HFFc6 (cell line): ENCODE results near the gene OLIG1. TPM values are rescaled to one million over a fixed set of nuclear protein-coding genes. Genes with fewer than 3 reads are reported as not detected.

Experiments used
- DNase-seq: peaks from one replicate; pipeline ENCODE4 v3.0.0-alpha.2; 2018
- H3K27ac Mint-ChIP-seq: 2 replicates; pipeline ENCODE4 v1.8.0; 2020; ENCODE audit warnings: mild to moderate bottlenecking, mixed read lengths
- H3K27me3 Mint-ChIP-seq: 2 replicates; pipeline ENCODE4 v1.8.0; 2021; ENCODE audit warnings: mild to moderate bottlenecking, moderate library complexity, mixed read lengths; ENCODE audit not compliant: insufficient read depth
- H3K36me3 Mint-ChIP-seq: 2 replicates; pipeline ENCODE4 v1.8.0; 2021; ENCODE audit warnings: low read depth, mixed read lengths
- H3K4me1 Mint-ChIP-seq: 2 replicates; pipeline ENCODE4 v1.8.0; 2020; ENCODE audit warnings: low read depth, mixed read lengths
- H3K4me3 Mint-ChIP-seq: 2 replicates; pipeline ENCODE4 v1.8.0; 2020; ENCODE audit warnings: mild to moderate bottlenecking, moderate library complexity, mixed read lengths
- H3K9me3 Mint-ChIP-seq: 2 replicates; pipeline ENCODE4 v1.8.0; 2020; ENCODE audit warnings: mild to moderate bottlenecking, mixed read lengths
- CTCF ChIP-seq: fragments of 200-600 bp; sonication (generic); IDR thresholded peaks from 2 replicates; pipeline ENCODE4 v1.5.0; 2021; ENCODE audit warnings: antibody characterized with exemption, mild to moderate bottlenecking
- total RNA-seq, 6 experiments: library from RNA; stranded (reverse); fragmentation: NEBNext Ultra II Directional; extraction: Animal tissue kit (Norgen Biotek cat#: 25700); gene quantifications; 2 replicates in 1 of 6; 3 replicates in 5 of 6; pipeline ENCODE4 v1.2.3, GENCODE V29; 2021

OLIG1 gene
- total RNA-seq, 6 experiments from 2014 or later = not detected

- H3K4me3 Mint-ChIP-seq = no peak overlapping the region; the same call in 1 of the 2 replicates
- H3K36me3 Mint-ChIP-seq = no peaks in the 10 kb centered on the region
- H3K9me3 Mint-ChIP-seq = no peaks in the 10 kb centered on the region
- no peaks in the 10 kb centered on the region for H3K4me1 Mint-ChIP-seq
- peaks cover 76% of the 10 kb centered on the region for H3K27me3 Mint-ChIP-seq
- no peak for TF ChIP-seq CTCF
- no peak for DNase-seq
- no peak overlapping the region for H3K27ac Mint-ChIP-seq
Measured at GRCh38 chr21:33028773-33029384, 41.1 kb upstream of the OLIG1 start.

GRCh38 chr21:33029385-33029921 is 40.5 kb upstream of the OLIG1 start:
- H3K9me3 Mint-ChIP-seq = no peaks in the 10 kb centered on the region
- H3K27me3 Mint-ChIP-seq = peaks cover 75% of the 10 kb centered on the region
- H3K36me3 Mint-ChIP-seq = no peaks in the 10 kb centered on the region

GRCh38 chr21:33029975-33030461 is 39.9 kb upstream of the OLIG1 start:
- Mint-ChIP-seq H3K4me1 (no peaks in the 10 kb centered on the region), H3K36me3 (no peaks in the 10 kb centered on the region), H3K27ac (no peak overlapping the region), H3K9me3 (no peaks in the 10 kb centered on the region), H3K4me3 (no peak overlapping the region), H3K27me3 (peaks cover 73% of the 10 kb centered on the region)
- no peak for DNase-seq
- no peak for TF ChIP-seq CTCF

More at GRCh38 chr21:33029385-33029921, 40.5 kb upstream of the OLIG1 start:
- no peak for DNase-seq
- H3K27ac Mint-ChIP-seq = no peak overlapping the region
- no peak for TF ChIP-seq CTCF
- no peaks in the 10 kb centered on the region for H3K4me1 Mint-ChIP-seq
- no peak overlapping the region; the same call in 1 of the 2 replicates for H3K4me3 Mint-ChIP-seq

GRCh38 chr21:33030633-33031032 is 39.3 kb upstream of the OLIG1 start:
- H3K36me3 Mint-ChIP-seq = no peaks in the 10 kb centered on the region
- H3K4me1 Mint-ChIP-seq = no peaks in the 10 kb centered on the region
- no peak overlapping the region for H3K4me3 Mint-ChIP-seq
- DNase-seq = no peak
- TF ChIP-seq CTCF = no peak
- no peaks in the 10 kb centered on the region for H3K9me3 Mint-ChIP-seq
- H3K27ac Mint-ChIP-seq = no peak overlapping the region
- H3K27me3 Mint-ChIP-seq = peaks cover 70% of the 10 kb centered on the region

- no peak for DNase-seq
- no peak for TF ChIP-seq CTCF
- H3K4me3 Mint-ChIP-seq = no peak overlapping the region
- no peaks in the 10 kb centered on the region for H3K9me3 Mint-ChIP-seq
- peaks cover 63% of the 10 kb centered on the region for H3K27me3 Mint-ChIP-seq
- H3K4me1 Mint-ChIP-seq = peaks cover 3% of the 10 kb centered on the region
- H3K36me3 Mint-ChIP-seq = no peaks in the 10 kb centered on the region
- no peak overlapping the region for H3K27ac Mint-ChIP-seq
Measured at GRCh38 chr21:33031152-33031911, 38.6 kb upstream of the OLIG1 start.
